IMR-90 (cell line): ENCODE results near the gene FAM180A. TPM values are rescaled to one million over a fixed set of nuclear protein-coding genes. Genes with fewer than 3 reads are reported as not detected.

Experiments
- ATAC-seq: fragments of 200-7000 bp; cut with Tn5 transposase; 2 replicates; pipeline ENCODE4 v1.9.1; 2020; ENCODE audit warnings: low read depth, mild to moderate bottlenecking, moderate library complexity
- BruUV-seq: library from RNA; stranded (reverse); fragments of 400-500 nt; replicated peaks from 2 replicates; lab custom pipeline; 2021; lab: Mats Ljungman, UMichigan
- CTCF ChIA-PET: fragments of 300-600 bp; formaldehyde crosslinking; extraction: SDS; loops from one replicate; lab custom pipeline; 2021; ENCODE audit warnings: antibody characterized with exemption; lab: Yijun Ruan, JAX
- POLR2A ChIA-PET: fragments of 300-600 bp; sonication (Branson Sonifier 250); formaldehyde crosslinking; loops from one replicate; lab custom pipeline; 2022; ENCODE audit warnings: antibody characterized with exemption; ENCODE audit not compliant: unreplicated experiment; lab: Charles Lee
- DNase-seq: peaks from one replicate; pipeline ENCODE4 v3.0.0; 2013
- H2AFZ ChIP-seq: replicated peaks from 2 replicates; pipeline ENCODE3; 2013; ENCODE audit warnings: low read length, mild to moderate bottlenecking; ENCODE audit not compliant: poor library complexity
- H2AK5ac ChIP-seq: 2 replicates; pipeline ENCODE4 v1.6.1; 2013; ENCODE audit warnings: low read depth, low read length, inconsistent platforms
- H2AK9ac ChIP-seq: replicated peaks from 2 replicates; pipeline ENCODE3; 2013; ENCODE audit warnings: mild to moderate bottlenecking, low read depth, low read length, moderate library complexity; ENCODE audit not compliant: poor library complexity
- H2BK120ac ChIP-seq: 2 replicates; pipeline ENCODE4 v1.6.1; 2013; ENCODE audit warnings: low read depth, low read length, inconsistent platforms
- H2BK15ac ChIP-seq: 3 replicates; pipeline ENCODE4 v1.6.1; 2013; ENCODE audit warnings: low read depth, low read length, inconsistent platforms
- H2BK20ac ChIP-seq: 2 replicates; pipeline ENCODE4 v1.6.1; 2013; ENCODE audit warnings: low read depth, mild to moderate bottlenecking, inconsistent platforms, low read length, moderate library complexity
- H2BK5ac ChIP-seq: 2 replicates; pipeline ENCODE4 v1.6.1; 2013; ENCODE audit warnings: mild to moderate bottlenecking, low read depth, low read length, inconsistent platforms; ENCODE audit not compliant: poor library complexity, severe bottlenecking
- H3K14ac ChIP-seq: replicated peaks from 2 replicates; pipeline ENCODE4 v1.6.1; 2013; ENCODE audit warnings: low read depth, low read length, inconsistent platforms
- H3K18ac ChIP-seq: 2 replicates; pipeline ENCODE4 v1.6.1; 2013; ENCODE audit warnings: low read depth, low read length, control low read depth
- H3K23ac ChIP-seq: 2 replicates; pipeline ENCODE4 v1.6.1; 2013; ENCODE audit warnings: low read depth, low read length, inconsistent platforms
- H3K27ac ChIP-seq: 2 replicates; pipeline ENCODE4 v1.5.1; 2013; ENCODE audit warnings: mild to moderate bottlenecking, control low read depth, low read length; ENCODE audit not compliant: insufficient read depth
- H3K27me3 ChIP-seq: 2 replicates; pipeline ENCODE4 v1.6.1; 2013; ENCODE audit warnings: low read length; ENCODE audit not compliant: control insufficient read depth, insufficient read depth
- H3K36me3 ChIP-seq: 2 replicates; pipeline ENCODE4 v1.6.1; 2013; ENCODE audit warnings: low read length, mixed read lengths; ENCODE audit not compliant: control insufficient read depth, insufficient read depth
- H3K4ac ChIP-seq: 2 replicates; pipeline ENCODE4 v1.6.1; 2013; ENCODE audit warnings: low read depth, low read length, inconsistent platforms
- H3K4me1 ChIP-seq: 2 replicates; pipeline ENCODE4 v1.6.1; 2013; ENCODE audit warnings: low read length, mixed read lengths; ENCODE audit not compliant: control insufficient read depth, insufficient read depth
- H3K4me2 ChIP-seq: 2 replicates; pipeline ENCODE4 v1.6.1; 2013; ENCODE audit warnings: low read depth, mild to moderate bottlenecking, control low read depth, low read length, moderate library complexity
- H3K4me3 ChIP-seq: 2 replicates; pipeline ENCODE4 v1.5.1; 2013; ENCODE audit warnings: low read depth, mild to moderate bottlenecking, control low read depth, low read length, moderate library complexity; ENCODE audit not compliant: insufficient read depth
- H3K56ac ChIP-seq: 2 replicates; pipeline ENCODE4 v1.6.1; 2013; ENCODE audit warnings: low read length, inconsistent platforms; ENCODE audit not compliant: insufficient read depth; ENCODE audit errors: extremely low read depth
- H3K79me1 ChIP-seq, 2 experiments: 2 replicates each; pipeline ENCODE4 v1.6.1; 2013; ENCODE audit warnings: low read length in 2 of 2, inconsistent platforms in 1 of 2, low read depth in 1 of 2
- H3K9ac ChIP-seq: 2 replicates; pipeline ENCODE4 v1.6.1; 2013; ENCODE audit warnings: low read depth, low read length, control low read depth
- H3K9me1 ChIP-seq: 2 replicates; pipeline ENCODE4 v1.6.1; 2013; ENCODE audit warnings: low read length, inconsistent platforms; ENCODE audit not compliant: insufficient read depth
- H3K9me3 ChIP-seq: 2 replicates; pipeline ENCODE4 v1.6.1; 2013; ENCODE audit warnings: low read length; ENCODE audit not compliant: control insufficient read depth, insufficient read depth
- H4K20me1 ChIP-seq: 2 replicates; pipeline ENCODE4 v1.6.1; 2013; ENCODE audit warnings: low read length, inconsistent platforms; ENCODE audit not compliant: insufficient read depth
- H4K5ac ChIP-seq: 2 replicates; pipeline ENCODE4 v1.6.1; 2013; ENCODE audit warnings: mild to moderate bottlenecking, low read depth, low read length, control low read depth
- H4K8ac ChIP-seq, 2 experiments: 2 replicates each; pipeline ENCODE4 v1.6.1; 2013; ENCODE audit warnings: low read depth in 2 of 2, low read length in 2 of 2, control low read depth in 1 of 2, inconsistent platforms in 1 of 2
- H4K91ac ChIP-seq: 2 replicates; pipeline ENCODE4 v1.6.1; 2013; ENCODE audit warnings: low read depth, low read length, inconsistent platforms; ENCODE audit not compliant: insufficient read depth
- BHLHE40 ChIP-seq: fragments of 150-350 bp; IDR thresholded peaks from 2 replicates; pipeline ENCODE4 v1.6.1; 2016; ENCODE audit warnings: mild to moderate bottlenecking, low read depth, low read length
- CEBPB ChIP-seq: IDR thresholded peaks from 2 replicates; pipeline ENCODE4 v1.6.1; 2012; ENCODE audit warnings: low read depth, low read length, improper control_type of control experiment
- CHD1 ChIP-seq: IDR thresholded peaks from 2 replicates; pipeline ENCODE4 v1.6.1; 2012; ENCODE audit warnings: low read depth, low read length, improper control_type of control experiment
- CTCF ChIP-seq: conservative IDR thresholded peaks from 2 replicates; pipeline ENCODE4 v1.5.1; 2012; ENCODE audit warnings: mild to moderate bottlenecking, low read depth, low read length, improper control_type of control experiment
- ELK1 ChIP-seq: fragments of 150-350 bp; IDR thresholded peaks from 2 replicates; pipeline ENCODE4 v1.6.1; 2016; ENCODE audit warnings: low read depth, mild to moderate bottlenecking, low read length, moderate library complexity, borderline replicate concordance
- FOS ChIP-seq: fragments of 150-350 bp; IDR thresholded peaks from 2 replicates; pipeline ENCODE4 v1.6.1; 2016; ENCODE audit warnings: low read depth, low read length
- MAFK ChIP-seq: IDR thresholded peaks from 2 replicates; pipeline ENCODE4 v1.6.1; 2012; ENCODE audit warnings: low read depth, low read length, improper control_type of control experiment
- MAZ ChIP-seq: IDR thresholded peaks from 2 replicates; pipeline ENCODE4 v1.6.1; 2012; ENCODE audit warnings: low read depth, mild to moderate bottlenecking, low read length, improper control_type of control experiment, moderate library complexity, borderline replicate concordance
- MXI1 ChIP-seq: IDR thresholded peaks from 2 replicates; pipeline ENCODE4 v1.6.1; 2012; ENCODE audit warnings: low read depth, mild to moderate bottlenecking, low read length, moderate library complexity, borderline replicate concordance
- NFE2L2 ChIP-seq: fragments of 150-350 bp; IDR thresholded peaks from 2 replicates; pipeline ENCODE4 v1.6.1; 2016; ENCODE audit warnings: low read depth, mild to moderate bottlenecking, low read length
- POLR2A ChIP-seq: IDR thresholded peaks from 2 replicates; pipeline ENCODE4 v1.6.1; 2012; ENCODE audit warnings: mild to moderate bottlenecking, low read depth, low read length
- RAD21 ChIP-seq: IDR thresholded peaks from 2 replicates; pipeline ENCODE4 v1.6.1; 2012; ENCODE audit warnings: low read length, improper control_type of control experiment
- RCOR1 ChIP-seq: IDR thresholded peaks from 2 replicates; pipeline ENCODE4 v1.6.1; 2012; ENCODE audit warnings: mild to moderate bottlenecking, low read length, improper control_type of control experiment; ENCODE audit not compliant: insufficient replicate concordance
- RFX5 ChIP-seq: IDR thresholded peaks from 2 replicates; pipeline ENCODE4 v1.8.0; 2012; ENCODE audit warnings: low read depth, mild to moderate bottlenecking, low read length, moderate library complexity
- SMC3 ChIP-seq: fragments of 150-350 bp; IDR thresholded peaks from 2 replicates; pipeline ENCODE4 v1.6.1; 2016; ENCODE audit warnings: low read depth, mild to moderate bottlenecking, antibody characterized with exemption, low read length, moderate library complexity
- USF2 ChIP-seq: fragments of 150-350 bp; IDR thresholded peaks from 2 replicates; pipeline ENCODE4 v1.6.1; 2017; ENCODE audit warnings: mild to moderate bottlenecking, antibody characterized with exemption, low read length, low read depth
- WGBS, 2 experiments: methylation state at CpG; one replicate each; pipeline versions ENCODE4 v1.1.5 to v1.1.7; 2013; ENCODE audit warnings: missing lambda C conversion rate in 2 of 2; ENCODE audit not compliant: insufficient read length in 1 of 2; ENCODE audit errors: extremely low coverage in 2 of 2; 5-methylcytosine and 5-hydroxymethylcytosine counted together
- dilution Hi-C: fragments of 300-500 bp; cut with HindIII; formaldehyde crosslinking; loops from one replicate; pipeline ENCODE4 v1.14.3; 2018; ENCODE audit warnings: low sequenced_read_pairs; ENCODE audit not compliant: unreplicated experiment
- in situ Hi-C: fragments of 300-500 bp; cut with MboI; formaldehyde crosslinking; loops from 3 replicates; pipeline ENCODE4 v1.14.3; 2019; ENCODE audit warnings: low sequenced_read_pairs, inconsistent platforms, mixed read lengths
- intact Hi-C: fragments of 100-400 bp; cut with micrococcal nuclease; formaldehyde crosslinking; loops from 2 replicates; pipeline ENCODE4 v1.10.0; 2022
- polyA plus RNA-seq, 3 experiments: library from polyadenylated mRNA; depleted of rRNA; stranded (reverse); fragments of >200 nt; gene quantifications; 2 replicates each; pipeline ENCODE4 v1.2.3, GENCODE V29; 2012; ENCODE audit warnings: low replicate concordance in 1 of 3
- total RNA-seq: library from RNA; depleted of rRNA; stranded (reverse); fragments of >200 nt; gene quantifications from 2 replicates; pipeline ENCODE4 v1.2.3, GENCODE V29; 2012

Gene FAM180A
- total and polyA plus RNA-seq, 2 of the 4 experiments (the other 2 are of a cell fraction) = 1.3 to 2.0 TPM

GRCh38 chr7:135755351-135755753 is 6.7 kb upstream of the FAM180A start:
- WGBS, 2 experiments = 96% methylated on average over 10 of the region's 11 CpGs; no CpG with 5 or more reads in 1 of the 2 experiments
- CTCF ChIA-PET = no interaction called here
- H2AFZ ChIP-seq = no peak overlapping the region
- BruUV-seq = no TSS peak
- no peak overlapping the region for H2BK20ac ChIP-seq
- no peak overlapping the region for H3K23ac ChIP-seq
- no peaks in the 10 kb centered on the region for H3K79me1 ChIP-seq
- intact Hi-C loops (no loop called here), in situ Hi-C loops (no loop called here), dilution Hi-C loops (no loop called here)
- H2BK15ac ChIP-seq = no peak overlapping the region
- H2BK120ac ChIP-seq = no peak overlapping the region
- no peak for TF ChIP-seq MAZ
- TF ChIP-seq MXI1 = no peak
- no peak for TF ChIP-seq RCOR1
- TF ChIP-seq ELK1 = no peak
- TF ChIP-seq CTCF = no peak
- no peak for TF ChIP-seq CHD1
- no peak for TF ChIP-seq USF2
- no peak for TF ChIP-seq POLR2A
- TF ChIP-seq RFX5 = no peak
- TF ChIP-seq RAD21 = no peak
- no peak for TF ChIP-seq FOS
- no peak for TF ChIP-seq NFE2L2
- TF ChIP-seq BHLHE40 = no peak
- TF ChIP-seq SMC3 = no peak
- no peak for TF ChIP-seq MAFK
- no peak for TF ChIP-seq CEBPB
- no peaks in the 10 kb centered on the region for H3K9me3 ChIP-seq
- no peaks in the 10 kb centered on the region for H3K27me3 ChIP-seq
- H2AK5ac ChIP-seq = no peak overlapping the region
- H3K4ac ChIP-seq = no peak overlapping the region
- no peak overlapping the region for H3K18ac ChIP-seq
- POLR2A ChIA-PET = no interaction called here
- no peak overlapping the region for H3K9ac ChIP-seq
- H3K27ac ChIP-seq = no peak overlapping the region
- H3K4me2 ChIP-seq = no peak overlapping the region
- H2BK5ac ChIP-seq = no peak overlapping the region
- ATAC-seq (no peak), DNase-seq (no peak)
- no peaks in the 10 kb centered on the region for H3K36me3 ChIP-seq
- H3K4me1 ChIP-seq = peaks cover 8% of the 10 kb centered on the region
- H3K4me3 ChIP-seq = no peak overlapping the region
- peaks cover 10% of the 10 kb centered on the region for H3K9me1 ChIP-seq
- H4K91ac ChIP-seq = no peak overlapping the region
- no peak overlapping the region for H2AK9ac ChIP-seq
- no peak overlapping the region for H3K14ac ChIP-seq
- H4K5ac ChIP-seq = no peak overlapping the region
- H3K56ac ChIP-seq = no peak overlapping the region
- no peaks in the 10 kb centered on the region for H4K20me1 ChIP-seq
- H4K8ac ChIP-seq = no peak overlapping the region
